ENCODE results near the gene ENC1. TPM values are rescaled to one million over a fixed set of nuclear protein-coding genes. Genes with fewer than 3 reads are reported as not detected.
A peak's percentile ranks its signal among the peaks of the same experiment; 100 is the strongest.

ENC1 gene
- total and polyA plus RNA-seq, 10 of the 15 experiments (the other 5 are each of a cell fraction or from before 2014, with no cell fraction given) = 8.2 to 55.5 (median 32.1) TPM

- H3K27me3 ChIP-seq (replicated peaks in 1 of 2; ENCODE audit: control insufficient read depth in 2 of 2, insufficient read depth in 2 of 2, low read length in 1 of 2) = no peaks in the 10 kb centered on the region
- 95% methylated on average over 4 of the region's 4 CpGs for WGBS (ENCODE audit: insufficient coverage, insufficient replicate concordance, low lambda C conversion rate, missing lambda C conversion rate)
- H3K9me3 ChIP-seq (replicated peaks; ENCODE audit: control insufficient read depth, insufficient read depth, low read length) = no peaks in the 10 kb centered on the region
- BruUV-seq (replicated peaks) = no TSS peak
- peak overlapping the region; percentile 87; the same call in 1 of the 2 replicates for H3K4me2 ChIP-seq (ENCODE audit: control insufficient read depth, insufficient read depth)
- ChIA-PET RAD21 (ENCODE audit: unreplicated experiment) (interaction anchor here (0.9 to 1.5 kb wide), 2 partner anchors 62 to 172 kb away, joined by 3 read pairs; no protein-coding TSS in a partner anchor), CTCF (interaction anchor here (2.3 kb wide), 1 partner anchor 735 kb away, joined by 7 read pairs; no protein-coding TSS in a partner anchor), SMC1A (ENCODE audit: uncharacterized antibody, unreplicated experiment) (interaction anchor here (1.2 to 5.6 kb wide), 4 partner anchors 10 to 145 kb away, joined by 3 to 40 read pairs (median 16); no protein-coding TSS in a partner anchor), POLR2A (interaction anchor here (0.5 to 0.7 kb wide), 2 partner anchors 189 to 820 kb away, joined by 3 to 4 read pairs; no protein-coding TSS in a partner anchor)
- no peak overlapping the region for H3K27ac ChIP-seq (ENCODE audit: control insufficient read depth, insufficient read depth)
- intact Hi-C loops (cut with micrococcal nuclease; ENCODE audit: unreplicated experiment) (loop anchor here (10.0 kb wide), 1 partner anchor 952 kb away; no protein-coding TSS in a partner anchor), in situ Hi-C loops (cut with MboI) (loop anchor here (5.0 kb wide), 1 partner anchor 144 kb away; no protein-coding TSS in a partner anchor)
- H3K4me3 ChIP-seq = no peak overlapping the region
- H3K36me3 ChIP-seq (ENCODE audit: control insufficient read depth in 2 of 2, insufficient read depth in 2 of 2, low read length in 1 of 2) = peaks cover 14 to 16% of the 10 kb centered on the region in 2 experiments
- no peaks in the 10 kb centered on the region for H4K20me1 ChIP-seq (ENCODE audit: control insufficient read depth, insufficient read depth)
- no peak overlapping the region for H2AFZ ChIP-seq (ENCODE audit: control insufficient read depth, low read depth, low read length)
- ATAC-seq = no peak
- H3K4me1 ChIP-seq (ENCODE audit: control insufficient read depth, insufficient read depth, low read length) = peaks cover 28% of the 10 kb centered on the region
- H3K79me2 ChIP-seq (ENCODE audit: control insufficient read depth, insufficient read depth, low read length) = peaks cover 59% of the 10 kb centered on the region
- DNase-seq (ENCODE audit: low read depth, low spot score) = no peak
- no peak overlapping the region for H3K9ac ChIP-seq (ENCODE audit: control insufficient read depth, insufficient read depth, low read length)
- FAIRE-seq = no peak
- TF ChIP-seq YBX1 (IDR thresholded peaks at IDR 0.05) (no peak), ZNF687 (IDR thresholded peaks at IDR 0.05) (no peak), SP1 (IDR thresholded peaks at IDR 0.05; ENCODE audit: low read depth, low read length) (no peak), NR2C1 (IDR thresholded peaks at IDR 0.05) (no peak), KLF5 (IDR thresholded peaks at IDR 0.05; ENCODE audit: partially characterized antibody) (no peak), RAD21 (IDR thresholded peaks at IDR 0.05; ENCODE audit: insufficient read depth, low read depth, low read length) (no peak), FOS (IDR thresholded peaks at IDR 0.05; ENCODE audit: borderline replicate concordance, extremely low read depth, insufficient read length) (no peak), IRF4 (IDR thresholded peaks at IDR 0.05; ENCODE audit: low read depth, low read length) (no peak), MXI1 (IDR thresholded peaks at IDR 0.05; ENCODE audit: low read depth, low read length) (no peak), IKZF1 (conservative IDR thresholded peaks at IDR 0.05) (no peak), BHLHE40 (IDR thresholded peaks at IDR 0.05; ENCODE audit: borderline replicate concordance in 1 of 2, low read depth in 2 of 2, low read length in 1 of 2) (no peak), ATF2 (IDR thresholded peaks at IDR 0.05; ENCODE audit: low read length) (no peak)
- TF ChIP-seq, protein P1, sequence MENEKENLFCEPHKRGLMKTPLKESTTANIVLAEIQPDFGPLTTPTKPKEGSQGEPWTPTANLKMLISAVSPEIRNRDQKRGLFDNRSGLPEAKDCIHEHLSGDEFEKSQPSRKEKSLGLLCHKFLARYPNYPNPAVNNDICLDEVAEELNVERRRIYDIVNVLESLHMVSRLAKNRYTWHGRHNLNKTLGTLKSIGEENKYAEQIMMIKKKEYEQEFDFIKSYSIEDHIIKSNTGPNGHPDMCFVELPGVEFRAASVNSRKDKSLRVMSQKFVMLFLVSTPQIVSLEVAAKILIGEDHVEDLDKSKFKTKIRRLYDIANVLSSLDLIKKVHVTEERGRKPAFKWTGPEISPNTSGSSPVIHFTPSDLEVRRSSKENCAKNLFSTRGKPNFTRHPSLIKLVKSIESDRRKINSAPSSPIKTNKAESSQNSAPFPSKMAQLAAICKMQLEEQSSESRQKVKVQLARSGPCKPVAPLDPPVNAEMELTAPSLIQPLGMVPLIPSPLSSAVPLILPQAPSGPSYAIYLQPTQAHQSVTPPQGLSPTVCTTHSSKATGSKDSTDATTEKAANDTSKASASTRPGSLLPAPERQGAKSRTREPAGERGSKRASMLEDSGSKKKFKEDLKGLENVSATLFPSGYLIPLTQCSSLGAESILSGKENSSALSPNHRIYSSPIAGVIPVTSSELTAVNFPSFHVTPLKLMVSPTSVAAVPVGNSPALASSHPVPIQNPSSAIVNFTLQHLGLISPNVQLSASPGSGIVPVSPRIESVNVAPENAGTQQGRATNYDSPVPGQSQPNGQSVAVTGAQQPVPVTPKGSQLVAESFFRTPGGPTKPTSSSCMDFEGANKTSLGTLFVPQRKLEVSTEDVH (IDR thresholded peaks at IDR 0.05; ENCODE audit: low read depth, partially characterized antibody) = no peak
These were observed 4.0 kb downstream of the ENC1 start for GRCh38 chr5:74636552-74636951.

Measured in GM12878 (cell line).